T-cell (primary cell): Measurements from ENCODE around the gene SVBP. TPM values are rescaled to one million over a fixed set of nuclear protein-coding genes. Genes with fewer than 3 reads are reported as not detected.
A peak's percentile ranks its signal among the peaks of the same experiment; 100 is the strongest.

Experiments used
- ATAC-seq, 4 experiments: fragments of 200-7000 bp in 3 of 4; fragments of 150-1000 bp in 1 of 4; cut with Tn5 transposase; replicated peaks in 1 of 4; 1 replicate in 3 of 4; 2 replicates in 1 of 4; pipeline ENCODE4 v1.10.0; 2021; ENCODE audit warnings: moderate library complexity in 3 of 4, mild to moderate bottlenecking in 2 of 4, moderate number of reproducible peaks in 1 of 4
- CTCF ChIA-PET, 2 donors: fragments of 300-600 bp; sonication (Branson Sonifier 250); formaldehyde crosslinking; loops; one replicate each; lab custom pipeline; 2022; ENCODE audit warnings: antibody characterized with exemption in 2 of 2; lab: Charles Lee
- POLR2A ChIA-PET, 2 donors: fragments of 300-600 bp; sonication (Branson Sonifier 250); formaldehyde crosslinking; loops; one replicate each; lab custom pipeline; 2022; ENCODE audit warnings: antibody characterized with exemption in 2 of 2; lab: Charles Lee
- DNase-seq, 35 experiments: peaks; one replicate each; pipeline versions ENCODE4 v3.0.0 to v3.0.0-alpha.2; 2013 to 2023
- H3K27ac ChIP-seq: one replicate; pipeline ENCODE4 v1.5.1; 2013; ENCODE audit warnings: low read length
- H3K27me3 ChIP-seq, 2 experiments: replicated peaks in 1 of 2; 1 replicate in 1 of 2; 2 replicates in 1 of 2; pipeline versions ENCODE4 v1.6.1 to v1.7.0; 2013; ENCODE audit warnings: low read length in 1 of 2, mixed read lengths in 1 of 2; ENCODE audit not compliant: control insufficient read depth in 2 of 2, insufficient read depth in 2 of 2; ENCODE audit errors: extremely low read depth in 1 of 2
- H3K36me3 ChIP-seq, 2 donors: 1 replicate in 1 of 2; 2 replicates in 1 of 2; pipeline versions ENCODE4 v1.6.1 to v1.7.0; 2013; ENCODE audit warnings: low read length in 1 of 2; ENCODE audit not compliant: control insufficient read depth in 2 of 2, insufficient read depth in 1 of 2; ENCODE audit errors: extremely low read depth in 1 of 2
- H3K4me1 ChIP-seq, 2 experiments: 1 replicate in 1 of 2; 2 replicates in 1 of 2; pipeline versions ENCODE4 v1.6.1 to v1.7.0; 2013; ENCODE audit warnings: low read length in 2 of 2, mixed read lengths in 1 of 2; ENCODE audit not compliant: insufficient read depth in 2 of 2, control insufficient read depth in 1 of 2; ENCODE audit errors: extremely low read depth in 1 of 2
- H3K4me3 ChIP-seq, 2 donors: 1 replicate in 1 of 2; 2 replicates in 1 of 2; pipeline versions ENCODE4 v1.5.1 to v1.7.0; 2013; ENCODE audit warnings: mild to moderate bottlenecking in 2 of 2, low read length in 1 of 2, moderate library complexity in 1 of 2; ENCODE audit not compliant: control insufficient read depth in 1 of 2; ENCODE audit errors: extremely low read depth in 1 of 2
- H3K9me3 ChIP-seq: 2 replicates; pipeline ENCODE4 v1.7.0; 2013
- H3K27ac Mint-ChIP-seq, 2 donors: one replicate each; pipeline ENCODE4 v1.8.0; 2020 to 2021; ENCODE audit warnings: mild to moderate bottlenecking in 2 of 2, mixed read lengths in 2 of 2
- H3K27me3 Mint-ChIP-seq, 2 donors: one replicate each; pipeline ENCODE4 v1.8.0; 2021 to 2022; ENCODE audit warnings: mixed read lengths in 2 of 2
- H3K36me3 Mint-ChIP-seq: one replicate; pipeline ENCODE4 v1.8.0; 2021; ENCODE audit warnings: mixed read lengths
- H3K4me1 Mint-ChIP-seq, 3 donors: one replicate each; pipeline ENCODE4 v1.8.0; 2020 to 2022; ENCODE audit warnings: mixed read lengths in 3 of 3, mild to moderate bottlenecking in 1 of 3
- H3K4me3 Mint-ChIP-seq, 3 donors: one replicate each; pipeline ENCODE4 v1.8.0; 2020 to 2022; ENCODE audit warnings: mild to moderate bottlenecking in 3 of 3, mixed read lengths in 3 of 3, moderate library complexity in 3 of 3
- H3K9me3 Mint-ChIP-seq, 3 donors: one replicate each; pipeline ENCODE4 v1.8.0; 2020 to 2022; ENCODE audit warnings: mixed read lengths in 3 of 3
- WGBS: methylation state at CpG from one replicate; pipeline ENCODE4 v1.1.5; 2013; ENCODE audit warnings: missing lambda C conversion rate; ENCODE audit not compliant: insufficient coverage; 5-methylcytosine and 5-hydroxymethylcytosine counted together
- total RNA-seq, 35 experiments: library from RNA in 6 of 35; stranded (reverse) in 6 of 35; fragments of 120-200 nt in 1 of 35; gene quantifications; one replicate each; pipeline versions ENCODE4 v1.2.1 to v1.2.4 and lab custom pipeline; 2013 to 2026

Gene SVBP
- total RNA-seq, 5 donors from 2014 or later (not counting 1 experiment from before 2014, with no cell fraction given), result 15.8 to 19.7 (median 18.7) TPM

DNA sequence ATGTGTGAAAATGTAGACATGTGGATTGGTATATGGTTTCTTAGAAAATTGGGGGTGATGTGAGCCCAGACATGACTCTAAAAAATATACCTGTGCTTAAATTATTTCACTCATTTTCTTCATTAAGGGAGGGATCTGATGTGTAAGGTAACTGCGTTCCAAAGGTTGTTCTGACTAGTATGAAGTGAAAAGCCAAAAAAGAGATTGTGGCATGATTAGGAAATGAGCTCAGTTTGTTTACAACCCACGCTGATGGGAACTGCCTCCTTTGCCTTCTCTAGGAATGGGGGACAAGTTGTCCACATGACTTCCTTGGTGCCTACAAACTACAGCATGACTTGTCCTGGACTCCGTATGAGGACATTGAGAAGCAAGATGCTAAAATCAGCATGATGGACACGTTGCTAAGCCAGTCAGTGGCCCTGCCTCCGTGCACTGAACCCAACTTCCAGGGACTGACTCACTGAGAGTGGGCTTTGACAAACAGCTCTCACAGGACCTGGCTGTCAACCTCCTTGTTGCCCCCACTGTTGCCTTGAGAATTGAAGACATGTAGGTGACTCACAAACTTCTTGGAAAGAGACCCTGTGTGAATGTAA, 42.2 kb downstream of the SVBP start:
- ChIA-PET POLR2A (no interaction called here), CTCF (no interaction called here)
- H3K4me3 Mint-ChIP-seq, result no peak overlapping the region
- H3K36me3 Mint-ChIP-seq, result peaks cover 52% of the 10 kb centered on the region
- no peaks in the 10 kb centered on the region for H3K9me3 Mint-ChIP-seq
- ATAC-seq (no peak), DNase-seq (no peak)
- Histone ChIP-seq H3K27ac (no peak overlapping the region), H3K9me3 (no peaks in the 10 kb centered on the region), H3K27me3 (no peaks in the 10 kb centered on the region), H3K4me1 (peaks cover 0 to 4% of the 10 kb centered on the region in 2 experiments), H3K36me3 (peaks cover 5 to 62% of the 10 kb centered on the region in 2 donors), H3K4me3 (no peak overlapping the region)
- WGBS, result 82% methylated on average over 5 of the region's 5 CpGs
- H3K27me3 Mint-ChIP-seq, result no peaks in the 10 kb centered on the region
- no peak overlapping the region for H3K27ac Mint-ChIP-seq
- H3K4me1 Mint-ChIP-seq, result peaks cover 22 to 36% (median 24%) of the 10 kb centered on the region in 3 donors

- Mint-ChIP-seq H3K27me3 (no peaks in the 10 kb centered on the region), H3K36me3 (peaks cover 45% of the 10 kb centered on the region), H3K9me3 (no peaks in the 10 kb centered on the region), H3K27ac (peak overlapping the region in 1 of 2 donors; percentile 54), H3K4me3 (no peak overlapping the region), H3K4me1 (peaks cover 38 to 49% (median 39%) of the 10 kb centered on the region in 3 donors)
- no peaks in the 10 kb centered on the region for H3K9me3 ChIP-seq
- H3K4me3 ChIP-seq, result no peak overlapping the region
- no peak overlapping the region for H3K27ac ChIP-seq
- H3K36me3 ChIP-seq, result peaks cover 5 to 50% of the 10 kb centered on the region in 2 donors
- peaks cover 3 to 14% of the 10 kb centered on the region in 2 experiments for H3K4me1 ChIP-seq
- DNase-seq, result no peak
- WGBS, result no CpG with 5 or more reads among the region's 2 CpGs
- ChIA-PET POLR2A (interaction anchor here in 1 of 2 donors (0.6 kb wide), 1 partner anchor 19 kb away, joined by 3 read pairs; no protein-coding TSS in a partner anchor), CTCF (no interaction called here)
- H3K27me3 ChIP-seq, result no peaks in the 10 kb centered on the region
- ATAC-seq, result no peak
Measured at GRCh38 chr1:42773420-42773819, 43.8 kb downstream of the SVBP start.

GRCh38 chr1:42769811-42770210, 47.4 kb downstream of the SVBP start:
- ChIA-PET POLR2A (no interaction called here), CTCF (interaction anchor here in 1 of 2 donors (1.5 kb wide), 1 partner anchor 76 kb away, joined by 5 read pairs; the partner anchor contains the start of gene ZNF691)
- 100% methylated on average over 2 of the region's 3 CpGs for WGBS
- Histone ChIP-seq H3K4me3 (no peak overlapping the region), H3K4me1 (peaks cover 21 to 34% of the 10 kb centered on the region in 2 experiments), H3K9me3 (no peaks in the 10 kb centered on the region), H3K27me3 (no peaks in the 10 kb centered on the region), H3K27ac (no peak overlapping the region), H3K36me3 (peaks cover 0 to 17% of the 10 kb centered on the region in 2 donors)
- DNase-seq (no peak), ATAC-seq (no peak)
- Mint-ChIP-seq H3K4me3 (peak overlapping the region in 2 of 3 donors; percentile 26 to 39), H3K27ac (no peak overlapping the region), H3K4me1 (peaks cover 41 to 49% (median 46%) of the 10 kb centered on the region in 3 donors), H3K27me3 (no peaks in the 10 kb centered on the region), H3K9me3 (no peaks in the 10 kb centered on the region), H3K36me3 (peaks cover 19% of the 10 kb centered on the region)

GRCh38 chr1:42768172-42768571, 49.0 kb downstream of the SVBP start:
- peak overlapping the region; percentile 78 to 86 for H3K4me3 ChIP-seq
- no peak for DNase-seq

DNA sequence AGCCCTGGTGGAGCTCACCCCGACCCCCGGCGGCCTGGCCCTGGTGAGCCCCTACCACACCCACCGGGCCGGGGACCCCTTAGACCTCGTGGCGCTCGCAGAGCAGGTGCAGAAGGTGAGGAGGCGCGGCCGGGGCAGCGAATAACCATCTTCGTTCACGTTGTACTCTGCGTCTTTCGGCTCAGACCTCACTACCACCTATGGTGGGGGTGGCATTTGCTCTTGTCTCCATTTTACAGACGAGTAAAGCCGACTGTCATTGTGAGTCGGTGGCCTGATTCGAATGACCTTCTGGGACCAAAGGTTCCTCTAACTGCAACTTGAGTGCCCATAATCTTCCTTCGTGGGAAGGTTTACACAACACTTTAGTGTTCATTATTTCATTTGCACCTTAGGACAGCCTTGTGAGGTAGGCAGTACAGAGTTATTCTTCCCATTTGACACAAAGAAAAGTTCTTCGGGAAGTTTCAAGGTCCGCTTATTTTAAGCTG, 49.6 kb downstream of the SVBP start:
- H3K4me3 Mint-ChIP-seq, result no peak overlapping the region

More at GRCh38 chr1:42768172-42768571, 49.0 kb downstream of the SVBP start:
- no peak for ATAC-seq
- Mint-ChIP-seq H3K4me1 (peaks cover 38 to 50% (median 47%) of the 10 kb centered on the region in 3 donors), H3K27me3 (no peaks in the 10 kb centered on the region), H3K36me3 (peaks cover 13% of the 10 kb centered on the region), H3K27ac (no peak overlapping the region), H3K9me3 (no peaks in the 10 kb centered on the region), H3K4me3 (no peak overlapping the region)
- peaks cover 22 to 36% of the 10 kb centered on the region in 2 experiments for H3K4me1 ChIP-seq
- peaks cover 0 to 6% of the 10 kb centered on the region in 2 donors for H3K36me3 ChIP-seq
- WGBS, result no CpG with 5 or more reads among the region's 2 CpGs
- CTCF ChIA-PET, result interaction anchor here in 1 of 2 donors (1.0 to 2.3 kb wide), 4 partner anchors 10 to 305 kb away, joined by 3 to 16 read pairs (median 4); partner anchors contain the start of genes ERMAP, SVBP and ZNF691
- no peak overlapping the region for H3K27ac ChIP-seq
- no peaks in the 10 kb centered on the region for H3K27me3 ChIP-seq
- POLR2A ChIA-PET, result interaction anchor here (0.5 to 1.2 kb wide), 3 partner anchors 43 to 145 kb away, joined by 3 to 4 read pairs (median 3); no protein-coding TSS in a partner anchor
- no peaks in the 10 kb centered on the region for H3K9me3 ChIP-seq

More for the DNA sequence above, 49.6 kb downstream of the SVBP start:
- H3K4me1 ChIP-seq, result peaks cover 22 to 36% of the 10 kb centered on the region in 2 experiments
- H3K36me3 ChIP-seq, result peaks cover 0 to 3% of the 10 kb centered on the region in 2 donors
- peak overlapping the region; percentile 66 for H3K27ac ChIP-seq
- POLR2A ChIA-PET, result interaction anchor here (0.5 to 1.7 kb wide), 10 partner anchors 12 to 407 kb away, joined by 3 to 9 read pairs (median 3); partner anchors contain the start of genes ERMAP (in 1 of the 2), SVBP (in 1 of the 2), YBX1 (in 1 of the 2) and ZNF691 (in 1 of the 2)
- peak in 1 of 35 experiments; percentile 5 for DNase-seq
- no peaks in the 10 kb centered on the region for H3K9me3 Mint-ChIP-seq
- CTCF ChIA-PET, result interaction anchor here (0.6 to 2.3 kb wide), 14 partner anchors 9 to 433 kb away, joined by 3 to 16 read pairs (median 4); partner anchors contain the start of genes ERMAP (in 1 of the 2), SVBP (in 1 of the 2), YBX1 (in 1 of the 2) and ZNF691 (in 1 of the 2)
- no peaks in the 10 kb centered on the region for H3K27me3 Mint-ChIP-seq
- H3K36me3 Mint-ChIP-seq, result peaks cover 10% of the 10 kb centered on the region
- H3K27me3 ChIP-seq, result no peaks in the 10 kb centered on the region
- WGBS, result 0% methylated on average over 3 of the region's 23 CpGs
- peak overlapping the region; percentile 74 to 92 for H3K27ac Mint-ChIP-seq
- H3K4me3 ChIP-seq, result peak overlapping the region; percentile 78 to 86
- ATAC-seq, result peak; percentile 9 to 30 (median 28)
- no peaks in the 10 kb centered on the region for H3K9me3 ChIP-seq
- peaks cover 35 to 46% (median 41%) of the 10 kb centered on the region in 3 donors for H3K4me1 Mint-ChIP-seq
